ENCODE measurements around the gene PROM2. TPM values are rescaled to one million over a fixed set of nuclear protein-coding genes. Genes with fewer than 3 reads are reported as not detected.
A peak's percentile ranks its signal among the peaks of the same experiment; 100 is the strongest.

Gene PROM2
- total and polyA plus RNA-seq, 10 of the 15 experiments (the other 5 are each of a cell fraction or from before 2014, with no cell fraction given): 0.01 to 0.04 TPM; not detected in 8

DNA sequence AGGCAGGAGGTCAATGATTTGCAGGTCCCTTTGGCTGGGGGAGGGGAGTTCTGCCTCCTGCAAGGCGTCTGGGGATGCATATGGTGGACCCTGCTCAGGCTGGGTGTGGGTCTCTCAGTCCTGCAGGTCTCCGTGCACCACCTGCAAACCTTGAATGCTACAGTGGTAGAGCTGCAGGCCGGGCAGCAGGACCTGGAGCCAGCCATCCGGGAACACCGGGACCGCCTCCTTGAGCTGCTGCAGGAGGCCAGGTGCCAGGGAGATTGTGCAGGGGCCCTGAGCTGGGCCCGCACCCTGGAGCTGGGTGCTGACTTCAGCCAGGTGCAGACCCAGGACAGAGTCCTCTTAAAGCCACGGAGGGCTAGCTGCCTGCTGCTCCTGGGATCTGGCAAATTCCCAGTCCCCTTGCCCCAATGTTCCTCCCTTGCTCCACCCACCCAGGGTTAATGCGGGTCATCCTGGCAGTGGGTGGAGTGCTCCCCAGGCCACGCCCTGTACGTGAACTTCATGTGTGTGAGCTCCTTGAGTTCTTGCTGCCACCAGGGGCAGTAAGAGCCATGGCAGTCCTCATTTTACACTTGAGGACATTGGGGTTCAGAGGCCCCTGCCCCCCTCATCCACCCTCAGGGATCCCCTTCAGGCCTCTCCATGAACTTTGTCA, 3.1 kb downstream of the PROM2 start:
- no peak overlapping the region for H3K4me3 ChIP-seq
- FAIRE-seq: no peak
- no peaks in the 10 kb centered on the region for H3K79me2 ChIP-seq (ENCODE audit: control insufficient read depth, insufficient read depth, low read length)
- DNase-seq (ENCODE audit: low read depth, low spot score): no peak
- TF ChIP-seq, protein P1, sequence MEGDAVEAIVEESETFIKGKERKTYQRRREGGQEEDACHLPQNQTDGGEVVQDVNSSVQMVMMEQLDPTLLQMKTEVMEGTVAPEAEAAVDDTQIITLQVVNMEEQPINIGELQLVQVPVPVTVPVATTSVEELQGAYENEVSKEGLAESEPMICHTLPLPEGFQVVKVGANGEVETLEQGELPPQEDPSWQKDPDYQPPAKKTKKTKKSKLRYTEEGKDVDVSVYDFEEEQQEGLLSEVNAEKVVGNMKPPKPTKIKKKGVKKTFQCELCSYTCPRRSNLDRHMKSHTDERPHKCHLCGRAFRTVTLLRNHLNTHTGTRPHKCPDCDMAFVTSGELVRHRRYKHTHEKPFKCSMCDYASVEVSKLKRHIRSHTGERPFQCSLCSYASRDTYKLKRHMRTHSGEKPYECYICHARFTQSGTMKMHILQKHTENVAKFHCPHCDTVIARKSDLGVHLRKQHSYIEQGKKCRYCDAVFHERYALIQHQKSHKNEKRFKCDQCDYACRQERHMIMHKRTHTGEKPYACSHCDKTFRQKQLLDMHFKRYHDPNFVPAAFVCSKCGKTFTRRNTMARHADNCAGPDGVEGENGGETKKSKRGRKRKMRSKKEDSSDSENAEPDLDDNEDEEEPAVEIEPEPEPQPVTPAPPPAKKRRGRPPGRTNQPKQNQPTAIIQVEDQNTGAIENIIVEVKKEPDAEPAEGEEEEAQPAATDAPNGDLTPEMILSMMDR (IDR thresholded peaks at IDR 0.05 in 2 of 3, conservative IDR thresholded peaks at IDR 0.05 in 1 of 3; ENCODE audit: control insufficient read depth in 2 of 3, extremely low read depth in 1 of 3, insufficient read depth in 1 of 3, low read depth in 3 of 3, low read length in 3 of 3): 0 out of 6 replicates have a peak, but pooled peaks of 1 of the 3 experiments have one; percentile 3
- TF ChIP-seq, protein P2, sequence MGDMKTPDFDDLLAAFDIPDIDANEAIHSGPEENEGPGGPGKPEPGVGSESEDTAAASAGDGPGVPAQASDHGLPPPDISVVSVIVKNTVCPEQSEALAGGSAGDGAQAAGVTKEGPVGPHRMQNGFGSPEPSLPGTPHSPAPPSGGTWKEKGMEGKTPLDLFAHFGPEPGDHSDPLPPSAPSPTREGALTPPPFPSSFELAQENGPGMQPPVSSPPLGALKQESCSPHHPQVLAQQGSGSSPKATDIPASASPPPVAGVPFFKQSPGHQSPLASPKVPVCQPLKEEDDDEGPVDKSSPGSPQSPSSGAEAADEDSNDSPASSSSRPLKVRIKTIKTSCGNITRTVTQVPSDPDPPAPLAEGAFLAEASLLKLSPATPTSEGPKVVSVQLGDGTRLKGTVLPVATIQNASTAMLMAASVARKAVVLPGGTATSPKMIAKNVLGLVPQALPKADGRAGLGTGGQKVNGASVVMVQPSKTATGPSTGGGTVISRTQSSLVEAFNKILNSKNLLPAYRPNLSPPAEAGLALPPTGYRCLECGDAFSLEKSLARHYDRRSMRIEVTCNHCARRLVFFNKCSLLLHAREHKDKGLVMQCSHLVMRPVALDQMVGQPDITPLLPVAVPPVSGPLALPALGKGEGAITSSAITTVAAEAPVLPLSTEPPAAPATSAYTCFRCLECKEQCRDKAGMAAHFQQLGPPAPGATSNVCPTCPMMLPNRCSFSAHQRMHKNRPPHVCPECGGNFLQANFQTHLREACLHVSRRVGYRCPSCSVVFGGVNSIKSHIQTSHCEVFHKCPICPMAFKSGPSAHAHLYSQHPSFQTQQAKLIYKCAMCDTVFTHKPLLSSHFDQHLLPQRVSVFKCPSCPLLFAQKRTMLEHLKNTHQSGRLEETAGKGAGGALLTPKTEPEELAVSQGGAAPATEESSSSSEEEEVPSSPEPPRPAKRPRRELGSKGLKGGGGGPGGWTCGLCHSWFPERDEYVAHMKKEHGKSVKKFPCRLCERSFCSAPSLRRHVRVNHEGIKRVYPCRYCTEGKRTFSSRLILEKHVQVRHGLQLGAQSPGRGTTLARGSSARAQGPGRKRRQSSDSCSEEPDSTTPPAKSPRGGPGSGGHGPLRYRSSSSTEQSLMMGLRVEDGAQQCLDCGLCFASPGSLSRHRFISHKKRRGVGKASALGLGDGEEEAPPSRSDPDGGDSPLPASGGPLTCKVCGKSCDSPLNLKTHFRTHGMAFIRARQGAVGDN (IDR thresholded peaks at IDR 0.05): no peak
- TF ChIP-seq, protein P3, sequence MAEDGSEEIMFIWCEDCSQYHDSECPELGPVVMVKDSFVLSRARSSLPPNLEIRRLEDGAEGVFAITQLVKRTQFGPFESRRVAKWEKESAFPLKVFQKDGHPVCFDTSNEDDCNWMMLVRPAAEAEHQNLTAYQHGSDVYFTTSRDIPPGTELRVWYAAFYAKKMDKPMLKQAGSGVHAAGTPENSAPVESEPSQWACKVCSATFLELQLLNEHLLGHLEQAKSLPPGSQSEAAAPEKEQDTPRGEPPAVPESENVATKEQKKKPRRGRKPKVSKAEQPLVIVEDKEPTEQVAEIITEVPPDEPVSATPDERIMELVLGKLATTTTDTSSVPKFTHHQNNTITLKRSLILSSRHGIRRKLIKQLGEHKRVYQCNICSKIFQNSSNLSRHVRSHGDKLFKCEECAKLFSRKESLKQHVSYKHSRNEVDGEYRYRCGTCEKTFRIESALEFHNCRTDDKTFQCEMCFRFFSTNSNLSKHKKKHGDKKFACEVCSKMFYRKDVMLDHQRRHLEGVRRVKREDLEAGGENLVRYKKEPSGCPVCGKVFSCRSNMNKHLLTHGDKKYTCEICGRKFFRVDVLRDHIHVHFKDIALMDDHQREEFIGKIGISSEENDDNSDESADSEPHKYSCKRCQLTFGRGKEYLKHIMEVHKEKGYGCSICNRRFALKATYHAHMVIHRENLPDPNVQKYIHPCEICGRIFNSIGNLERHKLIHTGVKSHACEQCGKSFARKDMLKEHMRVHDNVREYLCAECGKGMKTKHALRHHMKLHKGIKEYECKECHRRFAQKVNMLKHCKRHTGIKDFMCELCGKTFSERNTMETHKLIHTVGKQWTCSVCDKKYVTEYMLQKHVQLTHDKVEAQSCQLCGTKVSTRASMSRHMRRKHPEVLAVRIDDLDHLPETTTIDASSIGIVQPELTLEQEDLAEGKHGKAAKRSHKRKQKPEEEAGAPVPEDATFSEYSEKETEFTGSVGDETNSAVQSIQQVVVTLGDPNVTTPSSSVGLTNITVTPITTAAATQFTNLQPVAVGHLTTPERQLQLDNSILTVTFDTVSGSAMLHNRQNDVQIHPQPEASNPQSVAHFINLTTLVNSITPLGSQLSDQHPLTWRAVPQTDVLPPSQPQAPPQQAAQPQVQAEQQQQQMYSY (CRISPR knock-in tag; IDR thresholded peaks at IDR 0.05): no peak
- TF ChIP-seq JUND (IDR thresholded peaks at IDR 0.05; ENCODE audit: low read depth, low read length): no peak
- no peaks in the 10 kb centered on the region for H3K36me3 ChIP-seq (ENCODE audit: control insufficient read depth in 2 of 2, insufficient read depth in 2 of 2, low read length in 1 of 2)
- intact Hi-C loops (cut with micrococcal nuclease; ENCODE audit: unreplicated experiment) (no loop called here), in situ Hi-C loops (cut with MboI) (no loop called here)
- no peak overlapping the region for H3K4me2 ChIP-seq (ENCODE audit: control insufficient read depth, insufficient read depth)
- ChIA-PET CTCF (no interaction called here), POLR2A (no interaction called here), SMC1A (ENCODE audit: uncharacterized antibody, unreplicated experiment) (no interaction called here), RAD21 (ENCODE audit: unreplicated experiment) (no interaction called here)
- peak; percentile 40; the same call in 1 of the 3 replicates for ATAC-seq
- H3K4me1 ChIP-seq (ENCODE audit: control insufficient read depth, insufficient read depth, low read length): no peaks in the 10 kb centered on the region
- BruUV-seq (replicated peaks): no TSS peak
- H4K20me1 ChIP-seq (ENCODE audit: control insufficient read depth, insufficient read depth): no peaks in the 10 kb centered on the region
- no peak overlapping the region for H2AFZ ChIP-seq (ENCODE audit: control insufficient read depth, low read depth, low read length)
- WGBS (ENCODE audit: insufficient coverage, insufficient replicate concordance, low lambda C conversion rate, missing lambda C conversion rate): 49% methylated on average over 11 of the region's 11 CpGs
- H3K27ac ChIP-seq (ENCODE audit: control insufficient read depth, insufficient read depth): no peak overlapping the region
- no peaks in the 10 kb centered on the region for H3K9me3 ChIP-seq (replicated peaks; ENCODE audit: control insufficient read depth, insufficient read depth, low read length)
- no peaks in the 10 kb centered on the region for H3K27me3 ChIP-seq (replicated peaks in 1 of 2; ENCODE audit: control insufficient read depth in 2 of 2, insufficient read depth in 2 of 2, low read length in 1 of 2)
- H3K9ac ChIP-seq (ENCODE audit: control insufficient read depth, insufficient read depth, low read length): no peak overlapping the region
